HG02798 (cell line): ENCODE data around the gene CYP3A5.
"Not testable (repeated sequence)": the region's sequence is repeated elsewhere in the genome, so short reads cannot be mapped to it uniquely, and the experiment has no call there.

Experiments
- ATAC-seq: cut with Tn5 transposase; IDR thresholded peaks from one replicate; pipeline ENCODE4 v1.9.1; 2021; ENCODE audit warnings: mild to moderate bottlenecking; ENCODE audit not compliant: unreplicated experiment, poor library complexity

Gene CYP3A5

DNA sequence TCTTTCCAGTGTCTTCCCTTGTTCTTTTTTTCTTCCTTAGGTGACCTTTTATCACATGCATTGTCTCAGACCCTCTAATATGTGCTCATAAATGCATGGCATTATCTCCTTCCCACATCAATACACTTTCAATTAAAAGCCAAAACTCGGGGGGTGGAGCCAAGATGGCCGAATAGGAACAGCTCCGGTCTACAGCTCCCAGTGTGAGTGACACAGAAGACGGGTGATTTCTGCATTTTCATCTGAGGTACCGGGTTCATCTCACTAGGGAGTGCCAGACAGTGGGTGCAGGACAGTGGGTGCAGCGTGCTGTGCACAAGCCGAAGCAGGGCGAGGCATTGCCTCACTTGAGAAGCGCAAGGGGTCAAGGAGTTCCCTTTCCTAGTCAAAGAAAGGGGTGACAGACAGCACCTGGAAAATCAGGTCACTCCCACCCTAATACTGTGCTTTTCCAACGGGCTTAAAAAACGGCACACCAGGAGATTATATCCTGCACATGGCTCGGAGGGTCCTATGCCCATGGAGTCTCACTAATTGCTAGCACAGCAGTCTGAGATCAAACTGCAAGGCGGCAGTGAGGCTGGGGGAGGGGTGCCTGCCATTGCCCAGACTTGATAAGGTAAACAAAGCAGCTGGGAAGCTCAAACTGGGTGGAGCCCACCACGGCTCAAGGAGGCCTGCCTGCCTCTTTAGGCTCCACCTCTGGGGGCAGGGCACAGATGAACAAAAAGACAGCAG, 6.2 kb upstream of the CYP3A5 start:
- ATAC-seq = not testable (repeated sequence)

DNA sequence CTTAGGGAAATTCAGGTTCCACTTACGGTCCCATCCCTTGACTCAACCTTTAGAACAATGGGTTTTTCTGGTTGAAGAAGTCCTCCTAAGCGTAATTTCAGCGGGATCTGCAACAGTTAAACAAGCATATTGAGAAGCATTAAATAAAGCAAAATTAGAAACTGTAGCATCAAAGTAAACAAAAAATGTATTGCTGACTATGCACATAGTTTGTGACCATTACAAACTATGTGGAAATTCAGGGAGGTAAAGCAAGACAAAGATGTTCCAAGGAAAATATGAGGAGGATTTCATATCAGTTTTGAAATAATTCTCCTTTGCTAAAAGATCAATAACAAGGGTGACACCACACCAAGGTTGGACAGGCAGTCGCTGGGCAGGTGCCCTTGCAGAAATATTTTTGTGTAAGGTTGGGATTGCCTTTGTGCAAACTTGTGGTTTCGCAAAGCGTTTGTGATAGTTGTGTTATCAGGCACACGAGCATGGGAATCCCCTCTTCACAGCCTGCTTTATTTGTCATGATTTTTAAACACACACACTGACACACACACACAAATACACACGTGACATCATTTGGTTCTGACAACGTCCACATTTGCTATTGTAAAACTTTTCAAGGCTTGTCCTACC, 5.4 kb upstream of the CYP3A5 start:
- no peak for ATAC-seq

DNA sequence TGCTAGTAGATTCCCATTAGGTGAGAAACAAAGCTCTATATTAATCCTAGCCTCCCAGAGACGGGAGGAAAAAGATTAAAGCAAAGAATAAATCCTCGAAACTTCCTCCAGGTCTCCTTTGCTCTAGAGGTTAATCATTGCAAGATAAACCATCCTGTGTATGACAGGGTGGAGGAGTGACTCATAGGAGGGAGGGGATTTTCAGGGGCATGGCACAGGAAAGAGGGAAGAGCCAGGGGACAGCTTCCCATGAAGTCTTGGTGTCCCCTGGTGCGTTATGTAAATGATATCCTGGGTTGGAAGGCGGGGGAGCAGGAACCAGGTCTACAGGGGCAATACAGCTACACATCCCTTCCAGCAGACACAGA, 780 bp downstream of the CYP3A5 start:
- no peak for ATAC-seq

DNA sequence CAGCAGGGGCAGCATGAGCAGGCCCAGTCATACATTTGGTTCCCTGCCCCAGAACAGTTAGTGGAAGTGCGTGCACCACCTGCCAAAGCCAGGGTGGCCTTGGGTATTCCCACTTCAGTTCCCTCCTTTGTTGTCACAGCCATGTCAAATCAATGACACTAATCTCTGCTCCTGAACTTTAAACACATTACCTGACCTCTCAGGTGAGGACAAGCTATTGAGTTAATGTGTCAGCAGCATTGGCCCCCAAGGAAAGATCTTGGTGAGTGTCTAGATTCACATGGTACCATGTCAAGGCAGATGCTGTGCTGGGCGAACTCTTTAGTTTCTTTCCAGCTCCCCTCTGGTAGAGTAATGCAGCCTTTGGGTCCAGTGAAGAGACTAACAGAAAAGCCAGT, 2.1 kb downstream of the CYP3A5 start:
- no peak for ATAC-seq

DNA sequence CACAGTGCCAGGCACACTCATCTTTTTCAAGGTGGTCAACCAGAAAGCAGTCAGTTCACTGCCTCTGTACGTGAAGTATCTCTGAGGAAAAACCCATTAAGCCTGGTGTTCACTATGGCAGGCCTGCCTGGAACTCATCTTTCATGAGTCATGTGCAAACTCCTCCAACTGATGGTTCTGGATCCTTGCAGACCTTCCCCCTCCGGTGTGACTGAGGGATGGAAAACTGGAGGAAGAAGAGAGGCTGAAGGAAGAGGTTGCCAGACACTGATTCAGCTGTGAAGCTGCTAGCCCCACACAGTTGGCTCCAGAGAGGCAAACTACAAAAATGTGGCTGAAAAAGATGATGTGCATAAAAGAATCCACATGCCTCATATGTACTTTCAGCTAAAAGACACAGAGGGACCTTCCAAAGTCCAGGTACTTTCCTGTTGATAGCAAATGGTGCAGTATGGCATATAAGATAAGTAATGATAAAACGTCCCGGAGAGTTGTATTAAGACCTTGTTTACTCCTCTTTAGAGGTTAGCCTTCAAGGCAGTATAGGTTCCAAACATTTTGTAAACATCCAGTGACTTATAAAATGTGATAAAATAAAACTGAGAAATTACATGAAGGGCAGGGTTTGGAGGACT, 2.7 kb downstream of the CYP3A5 start:
- ATAC-seq = no peak

DNA sequence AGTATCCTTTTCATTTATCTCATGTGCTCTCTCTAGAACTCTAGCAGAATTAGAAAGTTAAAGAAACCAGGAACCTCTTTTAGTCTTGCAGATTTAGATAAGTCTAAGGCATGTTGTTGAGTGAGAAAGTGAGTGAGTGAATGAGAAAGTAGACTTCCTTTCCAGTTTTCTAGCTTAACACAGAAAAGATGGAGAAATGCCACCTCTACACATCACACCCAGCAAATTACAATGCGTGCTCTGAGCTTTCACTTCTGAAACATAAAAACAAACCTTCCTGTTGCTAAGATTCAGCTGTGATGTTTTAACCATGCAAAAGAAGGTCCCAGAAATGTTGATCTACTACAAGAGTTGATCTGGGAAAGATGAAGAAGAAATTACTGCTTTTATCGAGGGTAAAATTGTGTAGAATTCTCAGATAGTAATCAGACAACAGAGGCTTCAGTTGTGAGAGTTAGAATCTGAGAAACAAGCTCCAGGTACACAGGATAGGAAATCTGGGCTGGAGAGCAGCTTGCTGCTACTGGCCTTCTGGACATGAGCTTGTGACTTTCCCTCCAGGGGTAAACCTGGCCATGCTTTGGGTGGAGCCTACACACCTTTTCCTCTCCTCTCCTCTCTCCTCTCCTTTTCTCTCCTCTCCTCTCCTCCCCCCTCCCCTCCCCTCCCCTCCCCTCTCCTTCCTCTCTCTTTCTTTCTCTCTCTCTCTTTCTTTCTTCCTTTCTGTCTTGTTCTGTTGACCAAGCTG, 4.6 kb downstream of the CYP3A5 start:
- no peak for ATAC-seq

DNA sequence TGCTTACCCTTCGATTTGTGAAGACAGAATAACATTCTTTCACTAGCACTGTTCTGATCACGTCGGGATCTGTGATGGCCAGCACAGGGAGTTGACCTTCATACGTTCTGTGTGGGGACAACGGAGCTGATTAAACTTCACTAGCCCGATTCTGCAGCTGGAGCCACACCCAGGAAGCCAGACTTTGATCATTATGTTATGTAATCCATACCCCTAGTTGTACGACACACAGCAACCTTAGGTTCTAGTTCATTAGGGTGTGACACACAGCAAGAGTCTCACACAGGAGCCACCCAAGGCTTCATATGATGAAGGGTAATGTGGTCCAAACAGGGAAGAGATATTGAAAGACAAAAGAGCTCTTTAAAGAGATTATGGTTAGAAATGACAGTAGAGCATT, 7.2 kb downstream of the CYP3A5 start:
- no peak for ATAC-seq

DNA sequence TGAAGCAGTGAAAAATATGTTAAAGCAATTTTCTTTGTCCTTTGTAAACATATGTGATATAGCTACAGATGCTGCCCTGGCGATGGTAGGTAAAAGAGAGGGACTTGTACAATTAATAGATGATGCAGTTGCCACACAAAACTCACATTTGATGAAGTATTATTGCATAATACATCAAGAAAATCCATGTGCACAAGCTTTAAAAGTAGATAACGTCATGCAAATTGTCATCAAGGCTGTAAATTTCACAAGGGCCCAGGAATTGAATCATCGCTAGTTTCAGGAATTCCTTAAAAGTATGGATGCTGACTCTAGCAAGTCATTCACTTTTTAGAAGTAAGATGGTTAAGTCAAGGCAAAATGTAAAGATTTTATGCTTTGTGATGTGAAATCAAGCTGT, 10.0 kb downstream of the CYP3A5 start:
- ATAC-seq = no peak

DNA sequence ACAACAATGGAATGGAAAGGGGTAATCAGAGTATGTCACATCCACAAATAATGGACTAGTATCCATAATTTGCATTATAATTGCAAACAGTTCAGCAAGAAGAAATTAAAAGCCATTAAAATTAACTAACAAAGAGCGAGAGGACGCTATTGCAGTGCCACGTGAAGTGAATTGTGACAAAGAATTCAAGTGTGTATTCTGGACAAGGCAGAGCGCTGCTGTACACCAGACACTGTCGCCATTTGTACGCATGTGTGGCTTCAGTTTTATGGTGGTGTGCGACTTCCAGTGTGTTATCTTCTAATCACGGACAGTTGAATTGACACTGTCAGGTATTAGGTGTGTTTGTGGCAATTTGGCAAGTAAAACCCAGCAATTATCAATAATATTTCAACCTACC, 11.3 kb downstream of the CYP3A5 start:
- ATAC-seq = no peak

DNA sequence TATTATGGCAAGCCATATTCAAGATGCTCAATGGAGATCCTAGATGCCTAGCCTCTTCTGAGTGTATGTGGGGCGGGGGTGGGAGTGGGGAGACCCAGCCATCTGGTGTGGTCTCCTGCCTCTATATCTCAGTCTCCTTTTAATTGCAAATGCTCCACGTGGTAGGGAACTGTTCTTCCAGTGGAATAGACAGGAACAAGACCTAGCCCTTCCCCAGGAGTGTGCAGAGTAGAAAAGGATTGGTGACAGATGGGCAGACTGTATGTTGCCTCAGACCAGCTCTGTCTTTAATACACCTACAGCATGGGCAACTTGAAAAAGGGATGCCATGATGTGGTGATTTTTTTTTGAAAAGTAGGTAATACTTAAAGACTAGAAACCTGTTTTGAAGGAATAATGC, 12.6 kb downstream of the CYP3A5 start:
- no peak for ATAC-seq

DNA sequence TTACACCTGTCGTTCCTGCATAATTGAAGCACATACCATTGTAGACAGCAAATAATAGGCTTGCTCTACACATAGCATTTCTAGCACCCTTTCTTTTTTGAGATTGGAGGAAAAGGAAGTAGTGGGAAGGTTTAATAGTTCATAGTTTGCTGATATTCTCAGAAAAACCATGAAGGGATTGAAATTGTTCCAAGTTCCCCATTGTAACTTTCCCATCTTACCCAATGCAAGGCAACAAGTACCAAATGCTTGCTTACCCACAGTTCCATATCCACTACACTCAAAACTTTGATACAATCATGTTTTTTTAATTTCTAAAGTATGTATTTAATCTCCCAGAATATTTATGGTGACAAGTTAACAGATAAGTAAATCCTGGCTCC, 13.8 kb downstream of the CYP3A5 start:
- no peak for ATAC-seq

DNA sequence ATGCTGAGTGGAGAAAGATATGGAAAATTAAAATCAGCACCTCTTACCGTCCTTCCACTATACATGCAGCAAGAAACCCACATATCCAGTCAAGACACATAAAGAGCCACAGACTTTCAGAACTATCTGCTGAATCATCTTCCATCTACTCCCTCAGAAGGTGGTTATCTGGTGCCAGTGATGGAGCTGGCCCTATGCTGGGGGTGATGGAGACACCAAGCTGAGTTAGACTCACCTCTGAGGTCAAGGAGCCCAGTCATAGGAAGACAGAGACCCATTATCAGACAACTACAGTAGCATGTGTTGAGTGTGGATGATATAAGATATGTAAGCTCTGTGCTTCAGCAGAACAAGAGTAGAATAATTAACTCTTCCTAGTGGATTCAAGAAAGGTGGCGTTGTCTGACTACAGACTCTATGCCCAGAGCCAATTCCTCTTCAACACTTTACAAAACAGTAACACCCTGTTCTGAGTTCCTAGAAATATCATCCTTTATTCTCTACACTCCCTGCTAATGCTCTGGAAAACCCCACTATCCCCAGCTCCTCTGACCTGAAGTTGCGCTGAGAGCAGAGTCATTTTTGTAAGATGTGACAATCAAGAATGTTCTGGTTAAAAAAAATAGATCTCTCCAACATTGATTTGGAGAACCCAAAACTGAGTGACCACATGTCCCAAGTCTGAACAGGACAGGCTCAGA, 14.3 kb downstream of the CYP3A5 start:
- ATAC-seq = no peak

DNA sequence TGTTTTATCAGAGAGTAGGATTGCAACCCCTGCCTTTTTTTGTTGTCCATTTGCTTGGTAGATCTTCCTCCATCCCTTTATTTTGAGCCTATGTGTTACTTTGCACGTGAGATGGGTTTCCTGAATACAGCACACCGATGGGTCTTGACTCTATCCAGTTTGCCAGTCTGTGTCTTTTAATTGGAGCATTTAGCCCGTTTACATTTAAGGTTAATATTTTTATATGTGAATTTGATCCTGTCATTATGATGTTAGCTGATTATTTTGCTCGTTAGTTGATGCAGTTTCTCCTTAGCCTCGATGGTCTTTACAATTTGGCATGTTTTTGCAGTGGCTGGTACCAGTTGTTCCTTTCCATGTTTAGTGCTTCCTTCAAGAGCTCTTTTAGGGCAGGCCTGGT, 21.9 kb downstream of the CYP3A5 start:
- not testable (repeated sequence) for ATAC-seq

DNA sequence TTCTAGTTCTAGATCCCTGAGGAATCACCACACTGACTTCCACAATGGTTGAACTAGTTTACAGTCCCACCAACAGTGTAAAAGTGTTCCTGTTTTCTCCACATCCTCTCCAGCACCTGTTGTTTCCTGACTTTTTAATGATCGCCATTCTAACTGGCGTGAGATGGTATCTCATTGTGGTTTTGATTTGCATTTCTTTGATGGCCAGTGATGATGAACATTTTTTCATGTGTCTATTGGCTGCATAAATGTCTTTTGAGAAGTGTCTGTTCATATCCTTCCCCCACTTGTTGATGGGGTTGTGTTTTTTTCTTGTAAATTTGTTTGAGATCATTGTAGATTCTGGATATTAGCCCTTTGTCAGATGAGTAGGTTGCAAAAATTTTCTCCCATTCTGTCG, 25.2 kb downstream of the CYP3A5 start:
- not testable (repeated sequence) for ATAC-seq

DNA sequence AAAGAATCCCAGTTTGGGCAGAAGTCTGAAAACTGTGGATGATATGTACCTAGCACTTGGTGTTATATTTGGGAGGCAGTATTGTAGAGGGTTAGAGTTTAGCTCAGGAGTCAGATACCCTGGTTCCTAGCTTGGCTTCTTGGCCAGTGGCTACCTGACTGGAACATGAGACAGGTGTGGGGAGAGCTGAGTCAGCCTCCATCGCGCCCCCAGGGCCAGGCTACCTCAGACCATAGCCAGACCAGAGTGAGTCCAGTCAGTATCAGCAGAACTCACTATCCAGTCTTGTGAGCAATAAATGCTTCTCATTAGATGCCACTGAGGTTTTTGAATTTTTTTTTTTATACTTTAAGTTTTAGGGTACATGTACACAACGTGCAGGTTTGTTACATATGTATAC, 26.0 kb downstream of the CYP3A5 start:
- ATAC-seq = no peak

DNA sequence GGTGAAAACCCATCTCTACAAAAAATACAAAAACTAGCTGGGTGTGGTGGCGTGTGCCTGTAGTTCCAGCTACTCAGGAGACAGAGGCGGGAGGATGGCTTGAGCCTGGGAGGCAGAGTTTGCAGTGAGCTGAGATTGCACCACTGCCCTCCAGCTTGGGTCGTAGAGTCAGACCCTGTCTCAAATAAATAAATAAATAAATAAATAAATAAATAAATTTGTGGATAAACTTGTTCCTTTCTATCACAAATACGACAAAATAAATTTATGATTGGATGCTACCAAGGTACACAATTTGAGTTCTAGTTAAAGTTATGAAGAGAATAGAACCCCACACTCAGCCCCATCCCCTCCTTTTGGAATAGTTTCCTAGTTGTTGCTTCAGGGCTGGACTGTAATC, 26.5 kb downstream of the CYP3A5 start:
- ATAC-seq = not testable (repeated sequence)

DNA sequence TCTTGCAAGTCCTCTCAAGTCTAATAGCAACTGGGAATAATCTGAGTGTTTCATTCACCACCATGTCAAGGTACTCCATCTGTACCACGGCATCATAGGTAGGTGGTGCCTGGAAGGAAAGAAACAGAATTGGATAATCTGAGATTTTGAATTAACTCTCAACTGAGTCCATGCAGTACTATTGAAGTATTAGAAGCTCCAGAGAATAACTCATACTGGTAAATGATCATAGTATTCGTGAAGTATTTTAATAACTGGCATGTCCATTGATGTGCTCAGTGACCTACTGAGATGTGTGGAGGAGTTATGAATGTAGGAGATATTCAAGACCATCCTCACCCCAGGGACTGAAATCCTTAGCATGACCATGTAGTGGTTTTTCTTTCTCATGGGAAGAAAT, 27.1 kb downstream of the CYP3A5 start:
- no peak for ATAC-seq

DNA sequence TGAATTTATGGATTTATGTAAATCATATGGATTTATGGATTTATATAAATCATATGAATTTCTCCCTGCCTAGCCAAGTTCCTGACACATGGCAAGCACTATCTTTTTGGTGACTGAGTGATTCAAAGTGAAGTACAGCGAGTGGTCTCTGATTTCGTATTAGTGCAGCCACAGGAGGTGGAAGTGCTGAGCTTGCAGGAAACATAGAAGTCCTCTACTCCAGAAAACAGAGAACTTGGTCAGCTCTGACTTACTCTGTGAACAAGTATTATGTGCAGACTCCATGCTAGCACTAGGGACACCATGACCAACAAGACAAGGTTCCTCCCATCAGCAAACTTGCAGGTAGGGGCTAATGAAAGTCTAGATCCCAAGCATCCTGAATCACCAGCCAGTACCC, 28.5 kb downstream of the CYP3A5 start:
- no peak for ATAC-seq

DNA sequence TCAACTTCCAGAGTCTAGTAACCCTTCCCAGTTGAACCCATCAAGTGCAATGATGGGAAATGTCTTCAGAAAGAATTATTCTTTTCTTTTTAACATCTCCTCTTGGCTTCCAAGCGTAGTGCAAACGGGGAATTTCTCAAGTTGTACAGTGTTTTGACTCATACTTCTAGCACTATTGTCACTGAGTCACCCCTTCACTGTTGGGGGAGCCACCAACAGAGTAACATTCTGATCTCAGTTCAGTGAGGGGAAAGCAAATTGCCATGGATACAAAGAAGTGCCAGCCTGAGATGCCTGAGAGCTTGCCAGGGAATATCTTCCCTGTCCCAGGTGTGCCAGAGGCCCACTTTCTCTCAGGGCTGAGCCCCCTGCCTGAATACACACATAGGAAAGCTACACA, 31.0 kb downstream of the CYP3A5 start:
- no peak for ATAC-seq

DNA sequence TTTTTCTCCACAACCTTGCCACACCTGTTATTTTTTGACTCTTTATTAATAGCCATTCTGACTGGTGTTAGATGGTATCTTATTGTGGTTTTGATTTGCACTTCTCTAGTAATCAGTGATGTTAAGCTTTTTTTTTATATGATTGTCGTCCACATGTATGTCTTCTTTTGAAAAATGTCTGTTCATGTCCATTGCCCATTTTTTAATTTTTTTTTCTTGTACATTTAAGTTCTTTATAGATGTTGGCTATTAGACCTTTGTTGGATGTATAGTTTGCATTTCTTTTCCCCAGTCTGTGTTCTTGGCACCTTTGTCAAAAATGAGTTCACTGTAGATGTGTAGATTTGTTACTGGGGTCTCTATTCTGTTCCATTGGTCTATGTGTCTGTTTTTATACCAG, 34.2 kb downstream of the CYP3A5 start:
- no peak for ATAC-seq

DNA sequence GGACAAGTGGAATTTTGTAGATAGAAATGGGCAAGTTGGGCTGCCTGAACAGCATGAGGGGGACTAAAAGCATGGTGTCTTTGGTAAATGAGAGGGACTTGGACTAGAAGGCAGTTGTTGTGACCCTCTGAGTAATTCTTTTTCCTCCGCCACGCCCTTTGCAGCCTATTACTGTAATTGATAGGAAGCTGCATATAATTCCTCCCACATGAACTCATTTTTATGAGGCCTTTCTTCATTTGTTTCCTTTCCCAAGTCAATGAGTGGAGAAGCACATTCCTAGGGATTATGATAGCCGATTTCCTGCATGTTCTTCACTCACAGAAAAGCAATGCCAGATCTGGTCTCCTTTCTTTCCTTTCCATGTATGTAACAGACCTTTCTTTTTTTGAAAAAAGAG, 35.4 kb downstream of the CYP3A5 start:
- ATAC-seq = no peak
